AG04450 (cell line): ENCODE measurements around the gene TLL2. TPM values are rescaled to one million over a fixed set of nuclear protein-coding genes. Genes with fewer than 3 reads are reported as not detected.

Experiments
- CTCF ChIA-PET: fragments of 300-600, 350-600 bp; formaldehyde crosslinking; extraction: SDS; loops from one replicate; lab custom pipeline; 2022; ENCODE audit warnings: antibody characterized with exemption, inconsistent platforms; lab: Charles Lee
- POLR2A ChIA-PET: fragments of 350-600 bp; formaldehyde crosslinking; extraction: SDS; loops from one replicate; lab custom pipeline; 2021; ENCODE audit warnings: antibody characterized with exemption, inconsistent platforms; lab: Yijun Ruan, JAX
- DNase-seq: peaks from one replicate; pipeline ENCODE4 v3.0.0-alpha.2; 2011; ENCODE audit warnings: low read depth, low spot score
- H3K27ac ChIP-seq: one replicate; pipeline ENCODE4 v1.5.1; 2012; ENCODE audit warnings: low read depth, low read length, control low read depth
- H3K27me3 ChIP-seq: one replicate; pipeline ENCODE4 v1.6.0; 2012; ENCODE audit warnings: low read length; ENCODE audit not compliant: control insufficient read depth, insufficient read depth
- H3K4me3 ChIP-seq: 2 replicates; pipeline ENCODE4 v1.5.1; 2011; ENCODE audit warnings: mild to moderate bottlenecking, low read depth, low read length, control low read depth
- H3K9me3 ChIP-seq: 2 replicates; pipeline ENCODE4 v1.5.1; 2012; ENCODE audit warnings: low read length; ENCODE audit not compliant: control insufficient read depth, insufficient read depth
- polyA plus RNA-seq: library from polyadenylated mRNA; depleted of rRNA; stranded (reverse); fragments of >200 nt; gene quantifications from 2 replicates; pipeline ENCODE4 v1.2.3, GENCODE V29; 2011
- TF ChIP-seq, protein P1 (sequence below): IDR thresholded peaks from 2 replicates; pipeline ENCODE4 v1.5.1; 2011; ENCODE audit warnings: low read depth, low read length, control low read depth, inconsistent platforms

Gene TLL2
- polyA plus RNA-seq, 1 experiment, result 0.01 TPM

DNA sequence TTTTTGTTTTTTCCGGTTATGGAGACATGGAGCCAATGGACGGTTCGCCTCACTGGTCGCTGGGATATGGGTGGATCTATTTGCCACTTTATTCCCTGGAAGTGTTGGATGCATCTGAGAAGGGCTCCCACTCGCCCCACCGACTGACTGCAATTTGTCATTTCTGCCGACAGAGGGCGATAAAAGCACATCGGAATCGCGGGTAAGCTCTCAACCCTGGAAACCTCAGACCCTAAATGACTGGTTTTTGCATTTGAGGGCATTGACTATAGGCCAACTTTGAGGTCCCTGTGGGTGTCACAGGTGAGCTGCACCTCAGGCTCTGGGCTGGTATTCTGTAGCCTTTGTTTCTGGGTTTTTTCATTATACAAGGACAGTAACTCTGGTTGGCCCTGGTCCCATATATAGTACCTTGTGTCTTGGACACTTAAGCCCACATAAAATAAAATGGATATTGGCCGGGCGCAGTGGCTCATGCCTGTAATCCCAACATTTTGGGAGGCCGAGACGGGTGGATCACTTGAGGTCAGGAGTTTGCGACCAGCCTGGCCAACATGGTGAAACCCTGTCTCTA, 143.1 kb downstream of the TLL2 start:
- Histone ChIP-seq H3K9me3 (no peaks in the 10 kb centered on the region), H3K4me3 (no peak overlapping the region), H3K27me3 (peaks cover 11% of the 10 kb centered on the region), H3K27ac (no peak overlapping the region)
- no peak for DNase-seq
- TF ChIP-seq, protein P1, sequence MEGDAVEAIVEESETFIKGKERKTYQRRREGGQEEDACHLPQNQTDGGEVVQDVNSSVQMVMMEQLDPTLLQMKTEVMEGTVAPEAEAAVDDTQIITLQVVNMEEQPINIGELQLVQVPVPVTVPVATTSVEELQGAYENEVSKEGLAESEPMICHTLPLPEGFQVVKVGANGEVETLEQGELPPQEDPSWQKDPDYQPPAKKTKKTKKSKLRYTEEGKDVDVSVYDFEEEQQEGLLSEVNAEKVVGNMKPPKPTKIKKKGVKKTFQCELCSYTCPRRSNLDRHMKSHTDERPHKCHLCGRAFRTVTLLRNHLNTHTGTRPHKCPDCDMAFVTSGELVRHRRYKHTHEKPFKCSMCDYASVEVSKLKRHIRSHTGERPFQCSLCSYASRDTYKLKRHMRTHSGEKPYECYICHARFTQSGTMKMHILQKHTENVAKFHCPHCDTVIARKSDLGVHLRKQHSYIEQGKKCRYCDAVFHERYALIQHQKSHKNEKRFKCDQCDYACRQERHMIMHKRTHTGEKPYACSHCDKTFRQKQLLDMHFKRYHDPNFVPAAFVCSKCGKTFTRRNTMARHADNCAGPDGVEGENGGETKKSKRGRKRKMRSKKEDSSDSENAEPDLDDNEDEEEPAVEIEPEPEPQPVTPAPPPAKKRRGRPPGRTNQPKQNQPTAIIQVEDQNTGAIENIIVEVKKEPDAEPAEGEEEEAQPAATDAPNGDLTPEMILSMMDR, result peak; percentile 66
- ChIA-PET CTCF (interaction anchor here (0.6 to 2.8 kb wide), 15 partner anchors 9 to 864 kb away, joined by 3 to 12 read pairs (median 3); partner anchors contain the start of genes OPALIN and TLL2), POLR2A (no interaction called here)

DNA sequence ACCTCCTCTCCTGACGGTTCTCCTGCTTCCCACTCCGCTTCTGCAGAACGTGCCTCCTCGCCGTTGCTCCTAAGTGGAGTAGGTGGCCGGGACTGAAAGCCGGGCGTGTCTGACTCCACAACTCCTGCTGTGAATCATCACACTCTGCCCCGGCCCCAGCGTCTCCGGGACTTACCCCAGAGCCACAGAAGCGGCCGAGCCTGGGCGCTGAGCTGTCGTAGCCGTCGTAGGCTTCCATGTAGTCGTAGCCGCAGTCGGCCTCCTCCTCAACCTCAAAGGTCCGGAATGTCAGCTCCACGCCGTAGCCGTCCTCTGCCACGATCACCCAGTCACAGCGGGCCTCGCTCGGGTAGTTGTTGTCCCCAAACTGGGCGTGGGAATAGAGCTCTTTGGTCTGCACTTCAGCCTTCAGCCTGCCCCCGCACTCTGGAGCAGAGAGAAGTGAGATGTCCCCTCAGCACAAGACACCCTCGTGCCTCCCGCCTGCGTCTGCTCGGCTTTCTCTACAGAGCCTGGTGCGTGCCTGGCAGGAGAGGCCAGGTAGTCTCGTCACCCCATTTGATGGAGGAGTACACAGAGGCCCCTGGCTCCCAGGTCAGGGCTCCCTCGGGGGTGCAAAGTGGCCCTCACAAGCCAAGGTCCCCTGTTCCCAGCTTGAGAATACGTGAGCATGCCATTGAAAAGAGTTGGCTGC, 143.7 kb downstream of the TLL2 start:
- TF ChIP-seq, protein P1, result no peak
- Histone ChIP-seq H3K9me3 (no peaks in the 10 kb centered on the region), H3K27ac (no peak overlapping the region), H3K27me3 (peaks cover 13% of the 10 kb centered on the region), H3K4me3 (no peak overlapping the region)
- no peak for DNase-seq
- ChIA-PET POLR2A (no interaction called here), CTCF (interaction anchor here (0.8 to 2.8 kb wide), 12 partner anchors 8 to 864 kb away, joined by 3 to 9 read pairs (median 4); partner anchors contain the start of genes OPALIN and TLL2)

DNA sequence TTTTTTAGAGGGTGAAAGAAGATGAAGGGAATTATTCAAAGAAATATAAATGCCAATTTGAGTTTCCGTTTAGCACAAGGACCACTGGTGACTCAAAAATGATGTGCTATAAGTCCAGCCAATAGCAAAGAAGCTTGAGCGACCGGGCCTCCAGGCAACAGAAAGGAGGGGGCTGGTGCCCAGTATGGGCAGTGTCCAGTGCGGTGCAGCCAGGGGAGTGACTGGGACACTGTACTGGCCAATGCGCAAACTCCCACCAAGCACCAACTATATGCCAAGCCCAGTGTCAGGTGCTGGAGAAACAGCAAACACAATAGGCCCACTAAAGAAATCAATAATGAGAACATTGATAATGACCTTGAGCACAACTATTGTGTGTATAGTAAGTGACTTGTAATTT, 144.8 kb downstream of the TLL2 start:
- ChIA-PET POLR2A (no interaction called here), CTCF (no interaction called here)
- DNase-seq, result no peak
- no peaks in the 10 kb centered on the region for H3K9me3 ChIP-seq
- H3K27me3 ChIP-seq, result peaks cover 8% of the 10 kb centered on the region
- TF ChIP-seq, protein P1, result no peak
- no peak overlapping the region for H3K4me3 ChIP-seq
- H3K27ac ChIP-seq, result no peak overlapping the region

DNA sequence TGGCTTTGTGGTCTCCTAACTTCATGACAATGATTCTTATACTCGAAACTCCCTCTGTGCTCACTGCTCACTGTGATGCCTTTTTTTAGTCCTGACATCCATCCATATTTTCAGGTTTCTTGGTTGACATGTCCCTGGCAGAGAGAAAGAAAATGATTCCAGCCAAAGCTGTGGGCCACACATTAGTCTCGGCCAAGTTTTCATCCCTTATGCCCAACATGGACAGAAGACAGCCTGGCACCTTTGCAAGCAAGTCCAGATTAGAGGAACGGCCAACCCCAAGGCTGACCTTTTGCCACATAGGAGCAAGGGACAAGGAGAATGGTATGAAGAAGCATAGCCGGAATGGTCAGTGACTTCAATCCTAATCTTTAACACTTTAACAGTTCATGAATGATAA, 146.3 kb downstream of the TLL2 start:
- no peak for DNase-seq
- TF ChIP-seq, protein P1, result no peak
- Histone ChIP-seq H3K9me3 (no peaks in the 10 kb centered on the region), H3K27me3 (peaks cover 4% of the 10 kb centered on the region), H3K4me3 (no peak overlapping the region), H3K27ac (no peak overlapping the region)
- CTCF ChIA-PET, result interaction anchor here (1.0 to 3.4 kb wide), 4 partner anchors 8 to 33 kb away, joined by 3 to 24 read pairs (median 4); no protein-coding TSS in a partner anchor
- POLR2A ChIA-PET, result no interaction called here

DNA sequence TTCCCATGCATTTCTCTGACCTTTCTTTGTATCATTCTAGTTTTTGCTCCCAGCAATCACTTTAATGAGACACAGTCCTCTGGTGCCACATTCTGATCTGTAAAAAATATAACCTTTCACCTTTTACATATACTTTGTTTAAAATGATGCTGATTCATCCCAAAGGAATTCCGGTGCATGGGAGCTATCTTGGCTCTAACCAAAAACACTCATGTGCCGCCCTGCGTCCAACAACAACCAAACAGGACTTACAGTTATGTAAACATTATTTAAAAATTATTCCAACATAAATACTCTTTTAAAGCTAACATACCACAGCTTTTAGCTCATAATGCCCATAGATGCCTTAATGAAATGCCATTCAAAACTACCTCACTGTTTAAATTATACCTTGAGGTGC, 147.2 kb downstream of the TLL2 start:
- peak; percentile 18 for DNase-seq
- POLR2A ChIA-PET, result no interaction called here

More for the DNA sequence above, 147.2 kb downstream of the TLL2 start:
- Histone ChIP-seq H3K27me3 (peaks cover 4% of the 10 kb centered on the region), H3K4me3 (no peak overlapping the region), H3K27ac (no peak overlapping the region), H3K9me3 (no peaks in the 10 kb centered on the region)
- TF ChIP-seq, protein P1, result no peak
- CTCF ChIA-PET, result interaction anchor here (1.1 to 3.4 kb wide), 4 partner anchors 9 to 32 kb away, joined by 3 to 24 read pairs (median 6); no protein-coding TSS in a partner anchor
